A549 (cell line): Measurements from ENCODE around the gene TMCC2.

Source experiments
- EP300 ChIP-seq, 2 experiments: fragments of >200 bp; sonication (Bioruptor Twin); formaldehyde crosslinking; IDR thresholded peaks; 2 replicates in 1 of 2; 3 replicates in 1 of 2; pipeline ENCODE4 v1.6.1; 2016 to 2017
- FOSB ChIP-seq: fragments of 250-450 bp; sonication (Bioruptor Pico); IDR thresholded peaks from 2 replicates; pipeline ENCODE4 v1.5.0; 2020; ENCODE audit warnings: mild to moderate bottlenecking, moderate library complexity
- FOSL2 ChIP-seq, 2 experiments: fragments of 450-650 bp in 1 of 2; fragments of >200 bp in 1 of 2; sonication (Bioruptor Twin) in 1 of 2; formaldehyde crosslinking; IDR thresholded peaks; 2 replicates each; pipeline versions ENCODE4 v1.5.0 to v1.6.1; 2016 to 2020; ENCODE audit warnings: mild to moderate bottlenecking in 1 of 2, moderate library complexity in 1 of 2
- NR3C1 ChIP-seq: fragments of >200 bp; sonication (Bioruptor Twin); formaldehyde crosslinking; IDR thresholded peaks from 3 replicates; pipeline ENCODE4 v1.6.1; 2017
- POLR2A ChIP-seq: IDR thresholded peaks from 2 replicates; pipeline ENCODE4 v1.6.1; 2012; ENCODE audit warnings: mild to moderate bottlenecking, low read length
- POLR2AphosphoS2 ChIP-seq: conservative IDR thresholded peaks from 2 replicates; pipeline ENCODE4 v1.6.1; 2012; ENCODE audit warnings: low read length, improper control_type of control experiment, inconsistent platforms
- RFX5 ChIP-seq: fragments of 450-650 bp; IDR thresholded peaks from 2 replicates; pipeline ENCODE4 v1.7.1; 2014; ENCODE audit warnings: antibody characterized with exemption, mild to moderate bottlenecking, moderate library complexity
- TF ChIP-seq, protein P1 (sequence below): fragments of >200 bp; sonication (Bioruptor Twin); formaldehyde crosslinking; IDR thresholded peaks from 3 replicates; pipeline ENCODE4 v1.5.1; 2016
- TF ChIP-seq, protein P2 (sequence below): fragments of 150-350 bp; IDR thresholded peaks from 2 replicates; pipeline ENCODE4 v1.6.1; 2014; ENCODE audit warnings: low read depth, mild to moderate bottlenecking, low read length
- TF ChIP-seq, protein P3 (sequence below): fragments of 200-600 bp; sonication (generic); IDR thresholded peaks from 2 replicates; pipeline ENCODE4 v1.6.1; 2016; ENCODE audit warnings: antibody characterized with exemption, mild to moderate bottlenecking, moderate library complexity
- TF ChIP-seq, protein P4 (sequence below): IDR thresholded peaks from 2 replicates; pipeline ENCODE4 v1.6.1; 2012

DNA sequence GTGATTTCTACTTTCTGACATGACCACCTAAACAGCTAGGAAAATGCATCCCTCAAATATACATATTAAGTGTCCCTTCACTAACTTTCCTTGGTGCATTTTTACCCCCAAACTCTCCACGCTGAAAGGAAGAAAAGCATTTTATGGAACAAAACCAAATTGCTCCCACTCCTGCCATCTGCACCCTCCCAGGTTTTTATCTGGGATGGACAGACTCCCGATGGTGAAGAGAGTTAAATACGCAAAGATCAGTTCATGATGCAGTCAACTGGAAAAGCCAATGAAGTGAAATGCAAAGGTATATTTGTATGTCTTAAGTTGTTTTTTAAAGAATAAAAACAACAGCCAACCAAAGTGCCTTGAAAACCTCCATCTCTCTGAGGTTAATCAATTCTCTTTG is 18.9 kb upstream of the TMCC2 start:
- TF ChIP-seq FOSB (CRISPR knock-in tag): no peak
- TF ChIP-seq, protein P1, sequence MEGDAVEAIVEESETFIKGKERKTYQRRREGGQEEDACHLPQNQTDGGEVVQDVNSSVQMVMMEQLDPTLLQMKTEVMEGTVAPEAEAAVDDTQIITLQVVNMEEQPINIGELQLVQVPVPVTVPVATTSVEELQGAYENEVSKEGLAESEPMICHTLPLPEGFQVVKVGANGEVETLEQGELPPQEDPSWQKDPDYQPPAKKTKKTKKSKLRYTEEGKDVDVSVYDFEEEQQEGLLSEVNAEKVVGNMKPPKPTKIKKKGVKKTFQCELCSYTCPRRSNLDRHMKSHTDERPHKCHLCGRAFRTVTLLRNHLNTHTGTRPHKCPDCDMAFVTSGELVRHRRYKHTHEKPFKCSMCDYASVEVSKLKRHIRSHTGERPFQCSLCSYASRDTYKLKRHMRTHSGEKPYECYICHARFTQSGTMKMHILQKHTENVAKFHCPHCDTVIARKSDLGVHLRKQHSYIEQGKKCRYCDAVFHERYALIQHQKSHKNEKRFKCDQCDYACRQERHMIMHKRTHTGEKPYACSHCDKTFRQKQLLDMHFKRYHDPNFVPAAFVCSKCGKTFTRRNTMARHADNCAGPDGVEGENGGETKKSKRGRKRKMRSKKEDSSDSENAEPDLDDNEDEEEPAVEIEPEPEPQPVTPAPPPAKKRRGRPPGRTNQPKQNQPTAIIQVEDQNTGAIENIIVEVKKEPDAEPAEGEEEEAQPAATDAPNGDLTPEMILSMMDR: no peak
- no peak for TF ChIP-seq RFX5
- TF ChIP-seq, protein P2, sequence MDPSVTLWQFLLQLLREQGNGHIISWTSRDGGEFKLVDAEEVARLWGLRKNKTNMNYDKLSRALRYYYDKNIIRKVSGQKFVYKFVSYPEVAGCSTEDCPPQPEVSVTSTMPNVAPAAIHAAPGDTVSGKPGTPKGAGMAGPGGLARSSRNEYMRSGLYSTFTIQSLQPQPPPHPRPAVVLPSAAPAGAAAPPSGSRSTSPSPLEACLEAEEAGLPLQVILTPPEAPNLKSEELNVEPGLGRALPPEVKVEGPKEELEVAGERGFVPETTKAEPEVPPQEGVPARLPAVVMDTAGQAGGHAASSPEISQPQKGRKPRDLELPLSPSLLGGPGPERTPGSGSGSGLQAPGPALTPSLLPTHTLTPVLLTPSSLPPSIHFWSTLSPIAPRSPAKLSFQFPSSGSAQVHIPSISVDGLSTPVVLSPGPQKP: no peak
- no peak for TF ChIP-seq NR3C1
- TF ChIP-seq POLR2AphosphoS2: no peak
- TF ChIP-seq POLR2A: no peak
- TF ChIP-seq, protein P3, sequence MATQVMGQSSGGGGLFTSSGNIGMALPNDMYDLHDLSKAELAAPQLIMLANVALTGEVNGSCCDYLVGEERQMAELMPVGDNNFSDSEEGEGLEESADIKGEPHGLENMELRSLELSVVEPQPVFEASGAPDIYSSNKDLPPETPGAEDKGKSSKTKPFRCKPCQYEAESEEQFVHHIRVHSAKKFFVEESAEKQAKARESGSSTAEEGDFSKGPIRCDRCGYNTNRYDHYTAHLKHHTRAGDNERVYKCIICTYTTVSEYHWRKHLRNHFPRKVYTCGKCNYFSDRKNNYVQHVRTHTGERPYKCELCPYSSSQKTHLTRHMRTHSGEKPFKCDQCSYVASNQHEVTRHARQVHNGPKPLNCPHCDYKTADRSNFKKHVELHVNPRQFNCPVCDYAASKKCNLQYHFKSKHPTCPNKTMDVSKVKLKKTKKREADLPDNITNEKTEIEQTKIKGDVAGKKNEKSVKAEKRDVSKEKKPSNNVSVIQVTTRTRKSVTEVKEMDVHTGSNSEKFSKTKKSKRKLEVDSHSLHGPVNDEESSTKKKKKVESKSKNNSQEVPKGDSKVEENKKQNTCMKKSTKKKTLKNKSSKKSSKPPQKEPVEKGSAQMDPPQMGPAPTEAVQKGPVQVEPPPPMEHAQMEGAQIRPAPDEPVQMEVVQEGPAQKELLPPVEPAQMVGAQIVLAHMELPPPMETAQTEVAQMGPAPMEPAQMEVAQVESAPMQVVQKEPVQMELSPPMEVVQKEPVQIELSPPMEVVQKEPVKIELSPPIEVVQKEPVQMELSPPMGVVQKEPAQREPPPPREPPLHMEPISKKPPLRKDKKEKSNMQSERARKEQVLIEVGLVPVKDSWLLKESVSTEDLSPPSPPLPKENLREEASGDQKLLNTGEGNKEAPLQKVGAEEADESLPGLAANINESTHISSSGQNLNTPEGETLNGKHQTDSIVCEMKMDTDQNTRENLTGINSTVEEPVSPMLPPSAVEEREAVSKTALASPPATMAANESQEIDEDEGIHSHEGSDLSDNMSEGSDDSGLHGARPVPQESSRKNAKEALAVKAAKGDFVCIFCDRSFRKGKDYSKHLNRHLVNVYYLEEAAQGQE: no peak
- TF ChIP-seq, protein P4, sequence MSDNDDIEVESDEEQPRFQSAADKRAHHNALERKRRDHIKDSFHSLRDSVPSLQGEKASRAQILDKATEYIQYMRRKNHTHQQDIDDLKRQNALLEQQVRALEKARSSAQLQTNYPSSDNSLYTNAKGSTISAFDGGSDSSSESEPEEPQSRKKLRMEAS: no peak
- TF ChIP-seq FOSL2 (IDR thresholded peaks at IDR 0.05): no peak
- TF ChIP-seq FOSL2 (CRISPR knock-in tag; IDR thresholded peaks at IDR 0.05): no peak
- TF ChIP-seq EP300 (IDR thresholded peaks at IDR 0.05): no peak
